HUES64 (cell line): ENCODE data around the gene MEGF11.
A peak's percentile ranks its signal among the peaks of the same experiment; 100 is the strongest.

Source experiments
- H3K27ac ChIP-seq: 2 replicates; pipeline ENCODE4 v1.7.0; 2013; ENCODE audit warnings: low read depth, low read length, inconsistent platforms
- H3K27me3 ChIP-seq: 2 replicates; pipeline ENCODE4 v1.6.1; 2013; ENCODE audit warnings: mild to moderate bottlenecking, low read length; ENCODE audit not compliant: insufficient read depth
- H3K36me3 ChIP-seq: 2 replicates; pipeline ENCODE4 v1.6.1; 2013; ENCODE audit warnings: mild to moderate bottlenecking, low read length; ENCODE audit not compliant: insufficient read depth
- H3K4me1 ChIP-seq: 2 replicates; pipeline ENCODE4 v1.6.1; 2013; ENCODE audit warnings: mild to moderate bottlenecking, low read length, moderate library complexity; ENCODE audit not compliant: insufficient read depth
- H3K4me3 ChIP-seq: 2 replicates; pipeline ENCODE4 v1.5.1; 2013; ENCODE audit warnings: mild to moderate bottlenecking, low read length, moderate library complexity
- H3K9ac ChIP-seq: 2 replicates; pipeline ENCODE4 v1.6.1; 2013; ENCODE audit warnings: mild to moderate bottlenecking, low read depth, low read length
- H3K9me3 ChIP-seq: 2 replicates; pipeline ENCODE4 v1.6.1; 2013; ENCODE audit warnings: low read depth, low read length; ENCODE audit not compliant: insufficient read depth
- WGBS: fragments of 150-250, 120-280 bp; methylation state at CpG from one replicate; pipeline ENCODE4 v1.1.7; 2013; ENCODE audit warnings: missing lambda C conversion rate; 5-methylcytosine and 5-hydroxymethylcytosine counted together

The MEGF11 gene

GRCh38 chr15:65960586-65960985 lies 293.0 kb downstream of the MEGF11 start:
- Histone ChIP-seq H3K36me3 (no peaks in the 10 kb centered on the region), H3K9ac (no peak overlapping the region), H3K27me3 (no peaks in the 10 kb centered on the region), H3K27ac (no peak overlapping the region), H3K9me3 (no peaks in the 10 kb centered on the region), H3K4me3 (no peak overlapping the region), H3K4me1 (peaks cover 3% of the 10 kb centered on the region; the same call in 1 of the 2 replicates)
- WGBS = 67% methylated on average over 3 of the region's 3 CpGs

GRCh38 chr15:65958835-65959234 lies 294.7 kb downstream of the MEGF11 start:
- Histone ChIP-seq H3K4me1 (peaks cover 10% of the 10 kb centered on the region), H3K9me3 (no peaks in the 10 kb centered on the region), H3K4me3 (no peak overlapping the region), H3K27ac (no peak overlapping the region), H3K27me3 (no peaks in the 10 kb centered on the region), H3K9ac (no peak overlapping the region), H3K36me3 (no peaks in the 10 kb centered on the region)
- whole genome bisulfite sequencing = 86% methylated on average over 3 of the region's 3 CpGs

DNA sequence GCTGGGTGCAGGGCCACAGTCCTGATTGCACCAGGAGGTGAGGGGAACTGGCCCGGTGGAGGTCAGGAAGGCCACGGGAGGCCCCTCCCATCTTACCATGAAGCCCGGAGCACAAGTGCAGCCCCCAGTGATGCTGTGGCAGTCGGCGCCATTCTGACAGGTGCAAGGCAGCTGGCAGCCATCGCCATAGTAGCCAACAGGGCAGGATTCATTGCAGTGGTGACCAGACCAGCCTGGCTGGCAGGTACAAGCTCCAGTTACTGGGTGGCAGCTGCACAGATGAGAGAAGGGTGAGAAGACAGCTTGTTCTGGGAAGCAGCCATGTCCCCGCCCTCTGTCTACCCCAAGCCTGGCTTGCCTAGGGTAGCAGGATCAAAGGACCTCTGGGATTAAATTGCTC lies 296.1 kb downstream of the MEGF11 start:
- no peaks in the 10 kb centered on the region for H3K36me3 ChIP-seq
- H3K9ac ChIP-seq = no peak overlapping the region
- no peaks in the 10 kb centered on the region for H3K27me3 ChIP-seq
- no peaks in the 10 kb centered on the region for H3K9me3 ChIP-seq
- H3K4me3 ChIP-seq = no peak overlapping the region
- H3K4me1 ChIP-seq = peaks cover 16% of the 10 kb centered on the region
- WGBS = 82% methylated on average over 7 of the region's 7 CpGs
- H3K27ac ChIP-seq = no peak overlapping the region

- Histone ChIP-seq H3K4me3 (no peak overlapping the region), H3K36me3 (no peaks in the 10 kb centered on the region), H3K9me3 (no peaks in the 10 kb centered on the region), H3K4me1 (peaks cover 16% of the 10 kb centered on the region), H3K27ac (no peak overlapping the region), H3K9ac (no peak overlapping the region), H3K27me3 (no peaks in the 10 kb centered on the region)
- 100% methylated on average over 3 of the region's 3 CpGs for WGBS
Observed at GRCh38 chr15:65956899-65957298, 296.7 kb downstream of the MEGF11 start.

DNA sequence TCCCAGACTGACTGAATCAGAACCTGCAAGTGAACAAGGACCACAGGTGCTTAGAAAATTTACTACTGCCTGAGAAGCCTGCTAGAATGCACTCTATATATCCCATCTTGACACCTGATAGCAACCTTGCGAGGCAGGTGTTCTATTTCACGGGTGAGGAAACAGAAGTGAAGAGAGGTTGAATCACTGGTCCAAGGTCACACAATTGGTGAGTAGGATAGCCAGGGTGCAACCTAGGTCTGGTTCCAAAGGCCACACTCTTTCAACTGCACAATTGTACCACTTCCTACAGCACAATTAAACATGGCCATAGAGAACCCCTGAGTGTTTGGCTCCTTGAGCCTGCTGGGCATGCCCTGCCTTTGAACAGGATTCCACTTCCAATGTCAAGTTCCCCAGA lies 297.2 kb downstream of the MEGF11 start:
- Histone ChIP-seq H3K4me3 (no peak overlapping the region), H3K27me3 (no peaks in the 10 kb centered on the region), H3K9me3 (no peaks in the 10 kb centered on the region), H3K36me3 (no peaks in the 10 kb centered on the region), H3K9ac (no peak overlapping the region), H3K4me1 (peaks cover 16% of the 10 kb centered on the region), H3K27ac (no peak overlapping the region)
- 86% methylated on average over 2 of the region's 2 CpGs for WGBS

DNA sequence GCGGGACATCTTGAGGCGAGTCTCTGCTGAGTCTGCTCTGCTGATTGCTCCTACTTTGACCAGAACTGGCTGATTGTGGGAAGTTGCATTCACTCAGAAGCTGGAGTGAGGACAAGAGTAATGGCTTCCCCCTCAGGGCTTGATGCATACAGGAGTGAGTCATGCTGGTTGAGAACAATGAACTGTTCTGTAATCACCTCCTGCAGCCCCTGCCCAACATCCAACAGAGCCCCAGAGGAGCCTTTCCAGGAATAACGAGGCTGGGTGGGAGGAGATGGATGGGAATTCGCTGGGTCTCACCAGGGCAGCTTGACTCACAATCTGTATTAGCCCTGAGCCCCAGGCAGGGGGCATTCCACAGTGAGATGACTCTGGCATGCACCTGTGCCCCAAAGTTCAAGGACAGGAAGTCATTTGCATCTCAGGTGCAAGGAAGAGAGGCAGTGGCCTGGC lies 299.2 kb downstream of the MEGF11 start:
- Histone ChIP-seq H3K9me3 (no peaks in the 10 kb centered on the region), H3K9ac (no peak overlapping the region), H3K4me1 (peaks cover 16% of the 10 kb centered on the region), H3K4me3 (no peak overlapping the region), H3K36me3 (no peaks in the 10 kb centered on the region), H3K27ac (peak overlapping the region; percentile 73; the same call in 1 of the 2 replicates), H3K27me3 (no peaks in the 10 kb centered on the region)
- 20% methylated on average over 4 of the region's 4 CpGs for WGBS

DNA sequence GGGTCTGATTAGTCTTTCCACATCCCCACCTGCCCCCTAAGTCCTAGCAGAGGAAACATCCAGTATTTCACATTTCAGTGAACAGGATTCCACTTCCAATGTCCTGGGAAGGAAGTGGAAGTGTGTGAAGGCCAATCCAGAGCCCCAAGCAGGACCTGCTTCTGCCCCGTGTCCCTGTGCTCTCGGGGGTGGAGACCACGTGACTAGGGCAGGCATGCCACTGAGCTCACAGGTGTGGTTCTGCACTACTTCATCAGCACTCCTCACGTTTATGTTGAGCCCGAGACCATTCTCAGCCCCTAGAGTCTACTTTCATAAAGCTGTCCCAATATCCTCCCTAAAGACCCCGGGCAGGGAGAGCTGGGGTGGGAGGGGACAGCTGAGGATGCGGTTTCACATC lies 299.9 kb downstream of the MEGF11 start:
- 77% methylated on average over 6 of the region's 7 CpGs for WGBS
- Histone ChIP-seq H3K4me1 (peaks cover 16% of the 10 kb centered on the region), H3K4me3 (no peak overlapping the region), H3K27me3 (no peaks in the 10 kb centered on the region), H3K36me3 (no peaks in the 10 kb centered on the region), H3K9ac (no peak overlapping the region), H3K9me3 (no peaks in the 10 kb centered on the region), H3K27ac (peak overlapping the region; percentile 73; the same call in 1 of the 2 replicates)

- Histone ChIP-seq H3K36me3 (no peaks in the 10 kb centered on the region), H3K27me3 (no peaks in the 10 kb centered on the region), H3K4me3 (no peak overlapping the region), H3K9ac (no peak overlapping the region), H3K9me3 (no peaks in the 10 kb centered on the region), H3K27ac (no peak overlapping the region), H3K4me1 (peaks cover 16% of the 10 kb centered on the region)
- 54% methylated on average over 7 of the region's 7 CpGs for WGBS
Observed at GRCh38 chr15:65952391-65953053, 301.0 kb downstream of the MEGF11 start.

- Histone ChIP-seq H3K9me3 (no peaks in the 10 kb centered on the region), H3K9ac (no peak overlapping the region), H3K4me1 (peaks cover 16% of the 10 kb centered on the region), H3K4me3 (no peak overlapping the region), H3K36me3 (no peaks in the 10 kb centered on the region), H3K27ac (no peak overlapping the region), H3K27me3 (no peaks in the 10 kb centered on the region)
- 92% methylated on average over 2 of the region's 2 CpGs for WGBS
Observed at GRCh38 chr15:65951007-65951406, 302.5 kb downstream of the MEGF11 start.

- H3K4me1 ChIP-seq = peaks cover 12% of the 10 kb centered on the region
- H3K9me3 ChIP-seq = no peaks in the 10 kb centered on the region
- no peaks in the 10 kb centered on the region for H3K36me3 ChIP-seq
- no peak overlapping the region for H3K9ac ChIP-seq
- H3K27me3 ChIP-seq = no peaks in the 10 kb centered on the region
- H3K27ac ChIP-seq = no peak overlapping the region
- WGBS = 81% methylated on average over 6 of the region's 6 CpGs
- no peak overlapping the region for H3K4me3 ChIP-seq
Observed at GRCh38 chr15:65949491-65949890, 304.1 kb downstream of the MEGF11 start.

GRCh38 chr15:65949011-65949410 lies 304.5 kb downstream of the MEGF11 start:
- Histone ChIP-seq H3K27me3 (no peaks in the 10 kb centered on the region), H3K9ac (no peak overlapping the region), H3K9me3 (no peaks in the 10 kb centered on the region), H3K27ac (no peak overlapping the region), H3K36me3 (no peaks in the 10 kb centered on the region), H3K4me3 (no peak overlapping the region), H3K4me1 (peaks cover 8% of the 10 kb centered on the region)
- 94% methylated on average over 6 of the region's 6 CpGs for WGBS

DNA sequence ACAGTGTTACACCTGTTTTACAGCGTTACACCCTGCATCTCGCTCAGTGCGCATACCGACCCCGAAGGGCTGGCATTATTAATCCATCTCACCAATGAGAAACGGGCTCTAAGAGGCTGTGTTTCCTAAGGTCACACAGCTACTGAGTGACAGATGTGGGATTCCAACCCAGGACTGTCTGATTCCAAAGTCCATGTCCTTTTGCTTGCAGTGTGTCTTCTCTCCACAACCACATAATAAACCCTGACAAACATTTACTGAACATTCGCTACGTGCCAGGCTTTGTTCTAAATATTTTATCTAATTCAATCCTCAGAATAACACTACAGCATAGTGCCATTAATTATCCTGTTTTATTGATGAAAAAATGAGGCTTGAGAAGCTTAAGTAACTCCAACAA lies 305.2 kb downstream of the MEGF11 start:
- Histone ChIP-seq H3K4me3 (no peak overlapping the region), H3K27ac (no peak overlapping the region), H3K9ac (no peak overlapping the region), H3K9me3 (no peaks in the 10 kb centered on the region), H3K4me1 (peaks cover 2% of the 10 kb centered on the region; the same call in 1 of the 2 replicates), H3K27me3 (no peaks in the 10 kb centered on the region), H3K36me3 (no peaks in the 10 kb centered on the region)
- WGBS = 92% methylated on average over 8 of the region's 8 CpGs
